OCI-LY3 (cell line): ENCODE results near the gene RNF34.

ENCODE experiments used
- CTCF ChIP-seq: fragments of 200-600, 300-600 bp; sonication (generic); IDR thresholded peaks from 2 replicates; pipeline ENCODE4 v1.5.1; 2014; ENCODE audit warnings: antibody characterized with exemption, low read length, low read depth
- EZH2phosphoT487 ChIP-seq: fragments of 200-600 bp; shearing (Covaris generic); IDR thresholded peaks from 2 replicates; pipeline ENCODE4 v1.6.1; 2018; ENCODE audit warnings: antibody characterized with exemption, mixed run types, low read depth

- no peak for TF ChIP-seq CTCF
- TF ChIP-seq EZH2phosphoT487 = no peak
Observed at GRCh38 chr12:121405211-121405610, 5.3 kb downstream of the RNF34 start.
